PC-9 (cell line): ENCODE measurements around the gene IMP3. TPM values are rescaled to one million over a fixed set of nuclear protein-coding genes. Genes with fewer than 3 reads are reported as not detected.

Experiments used
- BruUV-seq: library from RNA; stranded (reverse); fragments of 400-500 nt; replicated peaks from 2 replicates; lab custom pipeline; 2021; lab: Mats Ljungman, UMichigan
- CTCF ChIA-PET: fragments of 300-600 bp; sonication (Branson Sonifier 250); formaldehyde crosslinking; loops from one replicate; lab custom pipeline; 2022; ENCODE audit warnings: antibody characterized with exemption; lab: Charles Lee
- POLR2A ChIA-PET: fragments of 300-600 bp; sonication (Branson Sonifier 250); formaldehyde crosslinking; loops from one replicate; lab custom pipeline; 2022; ENCODE audit warnings: antibody characterized with exemption; ENCODE audit not compliant: unreplicated experiment; lab: Charles Lee
- DNase-seq, 2 experiments: peaks; one replicate each; pipeline versions ENCODE4 v3.0.0 to v3.0.0-alpha.2; 2015 to 2022; ENCODE audit warnings: mixed read lengths in 1 of 2
- H2AFZ ChIP-seq: fragments of 200-600 bp; sonication (generic); 2 replicates; pipeline ENCODE4 v1.8.1; 2017; ENCODE audit warnings: antibody characterized with exemption
- H3F3A ChIP-seq: fragments of 200-600 bp; sonication (generic); 2 replicates; pipeline ENCODE4 v1.8.1; 2017; ENCODE audit warnings: antibody characterized with exemption, mild to moderate bottlenecking, low read depth; ENCODE audit not compliant: insufficient read depth
- H3K27ac ChIP-seq: fragments of 200-600 bp; sonication (generic); 2 replicates; pipeline ENCODE4 v1.6.1; 2016; ENCODE audit warnings: mixed run types
- H3K27me3 ChIP-seq: fragments of 200-600 bp; sonication (generic); 2 replicates; pipeline ENCODE4 v1.6.1; 2016; ENCODE audit warnings: low read depth, mixed run types; ENCODE audit not compliant: insufficient read depth
- H3K36me3 ChIP-seq: fragments of 200-600 bp; sonication (generic); 2 replicates; pipeline ENCODE4 v1.6.1; 2016; ENCODE audit warnings: low read depth, mixed run types
- H3K4me1 ChIP-seq: fragments of 200-600 bp; sonication (generic); replicated peaks from 2 replicates; pipeline ENCODE4 v1.6.1; 2016; ENCODE audit warnings: mixed run types; ENCODE audit not compliant: insufficient read depth
- H3K4me2 ChIP-seq: fragments of 200-600 bp; sonication (generic); 2 replicates; pipeline ENCODE4 v1.6.1; 2017; ENCODE audit warnings: mixed run types
- H3K4me3 ChIP-seq: fragments of 200-600 bp; sonication (generic); 2 replicates; pipeline ENCODE4 v1.6.1; 2016; ENCODE audit warnings: mixed run types
- H3K79me2 ChIP-seq: fragments of 200-600 bp; sonication (generic); 2 replicates; pipeline ENCODE4 v1.6.1; 2017; ENCODE audit warnings: low read depth, mixed run types
- H3K9me2 ChIP-seq: fragments of 200-600 bp; sonication (generic); 2 replicates; pipeline ENCODE4 v1.8.1; 2017; ENCODE audit warnings: mild to moderate bottlenecking; ENCODE audit not compliant: insufficient read depth
- H3K9me3 ChIP-seq: fragments of 200-600 bp; sonication (generic); 2 replicates; pipeline ENCODE4 v1.8.1; 2016; ENCODE audit warnings: low read depth; ENCODE audit not compliant: insufficient read depth
- H4K20me1 ChIP-seq: fragments of 200-600 bp; sonication (generic); 2 replicates; pipeline ENCODE4 v1.8.1; 2017; ENCODE audit not compliant: insufficient read depth
- EZH2 ChIP-seq: fragments of 200-600 bp; sonication (generic); IDR thresholded peaks from 2 replicates; pipeline ENCODE4 v1.8.0; 2017; ENCODE audit warnings: antibody characterized with exemption, low read depth
- intact Hi-C: fragments of 100-400 bp; cut with micrococcal nuclease; formaldehyde crosslinking; loops from one replicate; pipeline ENCODE4 v1.10.0; 2022; ENCODE audit not compliant: unreplicated experiment
- total RNA-seq: library from RNA; stranded (reverse); gene quantifications from 2 replicates; pipeline ENCODE4 v1.2.3, GENCODE V29; 2021
- TF ChIP-seq, protein P1 (sequence below): fragments of 200-600 bp; sonication (generic); conservative IDR thresholded peaks from 2 replicates; pipeline ENCODE4 v1.6.1; 2017; ENCODE audit warnings: mixed run types, antibody characterized with exemption, mild to moderate bottlenecking, moderate library complexity

Gene IMP3
- total RNA-seq, 1 experiment from 2014 or later, result 53.0 TPM

DNA sequence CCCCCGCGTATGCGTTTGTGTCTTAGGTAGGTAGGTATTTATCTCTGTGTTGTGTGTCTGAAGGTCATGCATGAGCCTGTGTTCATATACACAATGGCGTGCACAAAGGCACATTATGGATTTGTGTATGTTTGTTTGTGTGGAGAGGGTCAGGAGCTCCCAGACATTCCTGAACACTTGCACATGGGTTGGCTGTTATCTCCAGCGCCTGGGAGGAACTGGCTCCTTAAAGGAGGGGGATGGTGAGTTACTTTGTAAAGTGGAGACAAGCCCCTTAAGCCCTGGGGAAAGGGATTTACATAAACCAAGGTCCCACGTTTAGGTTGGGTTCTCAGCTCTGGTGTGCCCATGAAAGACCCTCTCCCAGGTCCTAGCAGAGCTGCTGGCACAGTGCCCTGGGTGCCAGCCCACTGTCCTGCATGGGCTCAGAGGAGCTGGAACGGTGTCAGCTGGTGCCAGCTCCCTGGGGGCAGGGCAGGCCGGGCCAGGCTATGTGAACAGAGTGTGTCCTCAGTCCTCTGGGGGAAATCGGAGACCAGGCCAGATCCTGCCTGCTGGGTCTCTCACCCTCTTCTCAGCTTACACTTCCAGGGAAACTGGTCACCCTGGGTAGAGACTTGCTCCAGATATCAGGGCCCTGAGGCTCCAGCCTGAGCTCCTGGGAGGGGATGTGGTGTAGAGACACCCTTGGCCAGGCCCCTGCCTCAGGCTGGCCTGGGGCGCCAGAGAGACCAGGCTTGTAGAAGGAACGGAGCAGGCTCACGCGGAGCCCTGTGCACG is 32.8 kb upstream of the IMP3 start:
- Histone ChIP-seq H3K9me2 (no peaks in the 10 kb centered on the region), H3K27ac (peak overlapping the region; percentile 71), H3K4me3 (peak overlapping the region; percentile 32; the same call in 1 of the 2 replicates), H3K27me3 (no peaks in the 10 kb centered on the region), H3K9me3 (no peaks in the 10 kb centered on the region), H3K4me1 (peaks cover 71% of the 10 kb centered on the region), H3F3A (peaks cover 57% of the 10 kb centered on the region), H3K36me3 (no peaks in the 10 kb centered on the region), H3K79me2 (peaks cover 19% of the 10 kb centered on the region; the same call in 1 of the 2 replicates), H2AFZ (no peak overlapping the region; the same call in 1 of the 2 replicates), H4K20me1 (no peaks in the 10 kb centered on the region), H3K4me2 (peak overlapping the region; percentile 79)
- CTCF ChIA-PET, result interaction anchor here (0.5 to 1.7 kb wide), 4 partner anchors 13 to 325 kb away, joined by 3 to 6 read pairs (median 4); partner anchors contain the start of gene SNX33
- POLR2A ChIA-PET, result interaction anchor here (0.5 to 1.4 kb wide), 12 partner anchors 12 to 606 kb away, joined by 3 to 13 read pairs (median 5); partner anchors contain the start of genes IMP3, SNUPN and SNX33
- no TSS peak for BruUV-seq
- intact Hi-C loops, result loop anchor here (2.0 kb wide), 1 partner anchor 32 kb away; the partner anchor contains the start of gene IMP3
- DNase-seq, result peak; percentile 72 to 81
- TF ChIP-seq, protein P1, sequence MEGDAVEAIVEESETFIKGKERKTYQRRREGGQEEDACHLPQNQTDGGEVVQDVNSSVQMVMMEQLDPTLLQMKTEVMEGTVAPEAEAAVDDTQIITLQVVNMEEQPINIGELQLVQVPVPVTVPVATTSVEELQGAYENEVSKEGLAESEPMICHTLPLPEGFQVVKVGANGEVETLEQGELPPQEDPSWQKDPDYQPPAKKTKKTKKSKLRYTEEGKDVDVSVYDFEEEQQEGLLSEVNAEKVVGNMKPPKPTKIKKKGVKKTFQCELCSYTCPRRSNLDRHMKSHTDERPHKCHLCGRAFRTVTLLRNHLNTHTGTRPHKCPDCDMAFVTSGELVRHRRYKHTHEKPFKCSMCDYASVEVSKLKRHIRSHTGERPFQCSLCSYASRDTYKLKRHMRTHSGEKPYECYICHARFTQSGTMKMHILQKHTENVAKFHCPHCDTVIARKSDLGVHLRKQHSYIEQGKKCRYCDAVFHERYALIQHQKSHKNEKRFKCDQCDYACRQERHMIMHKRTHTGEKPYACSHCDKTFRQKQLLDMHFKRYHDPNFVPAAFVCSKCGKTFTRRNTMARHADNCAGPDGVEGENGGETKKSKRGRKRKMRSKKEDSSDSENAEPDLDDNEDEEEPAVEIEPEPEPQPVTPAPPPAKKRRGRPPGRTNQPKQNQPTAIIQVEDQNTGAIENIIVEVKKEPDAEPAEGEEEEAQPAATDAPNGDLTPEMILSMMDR, result no peak

DNA sequence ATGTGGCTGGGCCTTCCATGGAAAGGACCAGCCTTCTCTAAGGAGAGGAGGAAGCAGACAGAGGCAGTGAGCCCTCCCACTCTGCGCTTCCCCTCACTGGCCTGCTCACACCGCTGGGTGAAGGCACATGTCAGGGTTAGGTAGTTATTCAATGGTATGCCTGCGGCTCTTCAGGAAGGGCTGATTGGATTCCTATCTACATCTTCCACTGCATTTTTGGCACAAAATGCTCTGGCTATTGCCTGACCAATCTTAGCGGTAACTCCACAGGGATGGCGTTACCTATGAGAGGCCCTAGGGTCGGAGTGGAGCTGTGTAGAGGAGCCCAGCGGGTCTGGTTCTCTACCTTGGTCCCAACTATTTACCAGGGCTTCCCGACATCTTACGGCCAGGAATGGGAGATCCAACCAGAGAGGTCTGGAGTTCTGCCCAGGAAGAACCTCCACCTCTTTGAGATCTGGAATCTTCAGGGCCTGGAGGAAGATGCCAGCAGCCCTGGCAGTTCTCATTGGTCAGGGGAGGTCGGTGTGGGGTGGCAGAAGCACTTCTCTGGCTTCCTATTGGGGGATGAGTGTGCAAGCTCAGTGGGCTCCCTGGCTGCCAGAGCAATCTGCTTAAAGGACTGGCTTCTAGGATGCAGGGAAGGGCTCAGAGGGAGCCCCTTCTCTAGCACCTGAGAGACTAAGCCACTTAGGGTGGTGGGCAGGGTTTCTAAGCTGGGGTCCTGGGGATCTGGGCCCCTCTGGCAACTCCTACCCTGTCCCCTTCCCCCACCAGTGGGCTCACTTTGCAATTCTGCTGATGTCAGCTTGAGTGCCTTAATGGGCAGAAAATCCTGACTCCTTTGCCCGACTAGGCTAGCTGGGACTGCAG is 31.9 kb upstream of the IMP3 start:
- TF ChIP-seq EZH2, result no peak
- TF ChIP-seq, protein P1, result no peak
- intact Hi-C loops, result loop anchor here (2.0 kb wide), 1 partner anchor 31 kb away; the partner anchor contains the start of gene IMP3
- Histone ChIP-seq H3K79me2 (peaks cover 19% of the 10 kb centered on the region; the same call in 1 of the 2 replicates), H3K36me3 (no peaks in the 10 kb centered on the region), H3K9me2 (no peaks in the 10 kb centered on the region), H3K27ac (peak overlapping the region; percentile 71), H3K4me2 (peak overlapping the region; percentile 79), H3K27me3 (no peaks in the 10 kb centered on the region), H4K20me1 (no peaks in the 10 kb centered on the region), H2AFZ (no peak overlapping the region), H3K4me1 (peaks cover 80% of the 10 kb centered on the region), H3K9me3 (no peaks in the 10 kb centered on the region), H3F3A (peaks cover 65% of the 10 kb centered on the region), H3K4me3 (no peak overlapping the region)
- no TSS peak for BruUV-seq
- ChIA-PET POLR2A (interaction anchor here (0.5 to 1.4 kb wide), 9 partner anchors 11 to 605 kb away, joined by 3 to 13 read pairs (median 6); partner anchors contain the start of gene IMP3), CTCF (interaction anchor here (0.5 to 1.7 kb wide), 2 partner anchors 25 to 324 kb away, joined by 3 to 4 read pairs; partner anchors contain the start of gene SNX33)
- DNase-seq, result no peak

DNA sequence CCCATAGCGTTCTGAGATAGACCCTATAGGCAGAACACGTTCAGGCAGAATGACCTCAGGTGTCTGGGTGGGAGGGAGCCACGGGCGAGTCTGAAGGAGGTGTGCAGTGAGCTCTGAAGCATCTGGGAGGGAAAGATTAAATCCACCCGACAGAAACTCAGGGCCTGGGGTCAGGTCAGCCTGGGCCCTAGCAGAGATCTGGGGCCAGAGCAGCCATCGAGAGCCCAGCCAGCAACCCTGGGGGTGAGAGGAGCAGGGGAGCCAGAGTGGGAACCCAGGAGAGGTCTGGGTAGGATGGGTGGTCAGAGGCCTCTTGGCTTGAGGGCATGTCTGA is 29.8 kb upstream of the IMP3 start:
- CTCF ChIA-PET, result no interaction called here
- no peaks in the 10 kb centered on the region for H3K36me3 ChIP-seq
- peak overlapping the region; percentile 99 for H3K27ac ChIP-seq
- no TSS peak for BruUV-seq
- no peaks in the 10 kb centered on the region for H3K9me2 ChIP-seq
- DNase-seq, result no peak
- H3K79me2 ChIP-seq, result peaks cover 15% of the 10 kb centered on the region; the same call in 1 of the 2 replicates
- POLR2A ChIA-PET, result no interaction called here
- H3K4me1 ChIP-seq, result peaks cover 100% of the 10 kb centered on the region
- H4K20me1 ChIP-seq, result no peaks in the 10 kb centered on the region
- no peaks in the 10 kb centered on the region for H3K27me3 ChIP-seq
- H3F3A ChIP-seq, result peaks cover 86% of the 10 kb centered on the region
- no peaks in the 10 kb centered on the region for H3K9me3 ChIP-seq
- H3K4me3 ChIP-seq, result no peak overlapping the region
- TF ChIP-seq, protein P1, result no peak
- TF ChIP-seq EZH2, result no peak
- H2AFZ ChIP-seq, result no peak overlapping the region
- intact Hi-C loops, result loop anchor here (5.0 kb wide), 2 partner anchors 218 to 628 kb away; partner anchors contain the start of gene SIN3A
- peak overlapping the region; percentile 67 for H3K4me2 ChIP-seq
